Measurements from ENCODE around the gene LGALS7B. TPM values are rescaled to one million over a fixed set of nuclear protein-coding genes. Genes with fewer than 3 reads are reported as not detected.

LGALS7B gene
- polyA plus RNA-seq, 1 donor from 2014 or later, result not detected

DNA sequence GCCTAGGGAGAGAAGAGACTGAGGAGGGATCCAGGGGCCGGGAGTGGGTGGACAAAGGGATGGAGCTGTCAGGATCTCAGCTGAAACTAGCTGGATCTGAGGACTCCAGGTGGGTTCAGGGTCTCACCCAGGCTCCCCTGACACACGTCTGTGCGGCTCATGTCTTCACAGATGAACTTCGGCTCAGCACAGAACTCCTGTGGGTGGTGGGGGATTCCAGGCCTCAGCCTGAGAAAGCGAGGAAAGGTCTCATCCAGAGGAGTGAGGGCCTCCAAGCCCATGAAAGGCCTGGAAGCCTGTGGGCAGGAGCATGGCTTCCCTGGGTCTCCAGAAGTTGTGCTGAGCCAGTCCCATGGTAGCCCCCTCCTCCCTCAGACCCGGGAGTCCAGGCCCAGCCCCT is 46.1 kb upstream of the LGALS7B start:
- H3K36me3 ChIP-seq (ENCODE audit: insufficient read depth, low read length), result no peaks in the 10 kb centered on the region

DNA sequence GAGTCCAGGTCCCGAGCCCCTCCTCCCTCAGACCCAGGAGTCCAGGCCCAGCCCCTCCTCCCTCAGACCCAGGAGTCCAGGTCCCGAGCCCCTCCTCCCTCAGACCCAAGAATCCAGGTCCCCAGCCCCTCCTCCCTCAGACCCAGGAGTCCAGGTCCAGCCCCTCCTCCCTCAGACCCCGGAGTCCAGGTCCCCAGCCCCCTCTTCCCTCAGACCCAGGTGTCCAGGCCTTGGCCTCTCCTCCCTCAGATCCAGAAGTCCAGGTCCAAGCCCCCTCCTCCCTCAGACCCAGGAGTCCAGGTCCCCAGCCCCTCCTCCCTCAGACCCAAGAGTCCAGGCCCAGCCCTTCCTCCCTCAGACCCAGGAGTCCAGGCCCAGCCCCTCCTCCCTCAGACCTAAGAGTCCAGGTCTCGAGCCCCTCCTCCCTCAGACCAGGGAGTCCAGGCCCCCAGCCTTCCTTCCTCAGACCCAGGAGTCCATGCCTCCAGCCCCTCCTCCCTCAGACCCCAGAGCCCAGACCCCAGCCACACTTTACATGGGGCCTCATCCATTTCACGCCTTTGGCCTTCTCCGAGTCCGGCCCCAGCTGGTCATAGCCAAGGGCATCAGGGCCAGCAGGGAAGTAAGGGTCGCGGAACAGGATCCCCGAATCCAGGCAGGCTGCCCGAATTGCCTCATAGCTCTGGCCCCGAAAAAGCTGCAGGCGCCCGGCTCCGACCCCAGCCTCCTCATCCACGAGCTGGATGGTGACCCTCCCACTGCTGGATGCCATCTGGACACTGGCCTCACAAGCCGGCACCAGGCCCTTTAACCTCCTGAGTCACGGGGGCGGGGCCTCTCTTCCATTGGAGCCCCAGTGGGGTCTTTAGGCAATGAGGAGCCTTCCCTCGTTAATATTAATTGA is 45.4 kb upstream of the LGALS7B start:
- no peak overlapping the region for H3K27ac ChIP-seq (ENCODE audit: low read length)
- H4K20me1 ChIP-seq (ENCODE audit: insufficient read depth), result no peaks in the 10 kb centered on the region
- no peaks in the 10 kb centered on the region for H3F3A ChIP-seq (ENCODE audit: insufficient read depth, low read length, poor library complexity, severe bottlenecking)

More for the DNA sequence above, 46.1 kb upstream of the LGALS7B start:
- H3K27ac ChIP-seq (ENCODE audit: low read length), result no peak overlapping the region
- H4K20me1 ChIP-seq (ENCODE audit: insufficient read depth), result no peaks in the 10 kb centered on the region
- no peaks in the 10 kb centered on the region for H3K9me2 ChIP-seq (ENCODE audit: insufficient read depth, low read length)
- no peaks in the 10 kb centered on the region for H3K9me3 ChIP-seq (ENCODE audit: low read length)
- H3F3A ChIP-seq (ENCODE audit: insufficient read depth, low read length, poor library complexity, severe bottlenecking), result no peaks in the 10 kb centered on the region
- H2AFZ ChIP-seq (ENCODE audit: low read depth, low read length), result no peak overlapping the region
- H3K4me2 ChIP-seq (ENCODE audit: low read length), result no peak overlapping the region
- H3K79me2 ChIP-seq (replicated peaks; ENCODE audit: insufficient read depth, low read length), result no peaks in the 10 kb centered on the region
- H3K27me3 ChIP-seq (ENCODE audit: insufficient read depth, low read depth, low read length), result no peaks in the 10 kb centered on the region
- H3K4me3 ChIP-seq (ENCODE audit: low read length), result no peak overlapping the region
- TF ChIP-seq EP300 (conservative IDR thresholded peaks at IDR 0.05; ENCODE audit: poor library complexity, severe bottlenecking) (no peak), RAD21 (conservative IDR thresholded peaks at IDR 0.05) (no peak), TAF1 (IDR thresholded peaks at IDR 0.05; ENCODE audit: low read depth) (no peak), EZH2 (IDR thresholded peaks at IDR 0.05; ENCODE audit: borderline replicate concordance, insufficient read depth, low read length, poor library complexity, severe bottlenecking) (no peak), SMC3 (conservative IDR thresholded peaks at IDR 0.05; ENCODE audit: poor library complexity) (no peak), POLR2AphosphoS5 (IDR thresholded peaks at IDR 0.05) (no peak), MXI1 (conservative IDR thresholded peaks at IDR 0.05; ENCODE audit: poor library complexity, severe bottlenecking) (no peak)
- TF ChIP-seq, protein P1, sequence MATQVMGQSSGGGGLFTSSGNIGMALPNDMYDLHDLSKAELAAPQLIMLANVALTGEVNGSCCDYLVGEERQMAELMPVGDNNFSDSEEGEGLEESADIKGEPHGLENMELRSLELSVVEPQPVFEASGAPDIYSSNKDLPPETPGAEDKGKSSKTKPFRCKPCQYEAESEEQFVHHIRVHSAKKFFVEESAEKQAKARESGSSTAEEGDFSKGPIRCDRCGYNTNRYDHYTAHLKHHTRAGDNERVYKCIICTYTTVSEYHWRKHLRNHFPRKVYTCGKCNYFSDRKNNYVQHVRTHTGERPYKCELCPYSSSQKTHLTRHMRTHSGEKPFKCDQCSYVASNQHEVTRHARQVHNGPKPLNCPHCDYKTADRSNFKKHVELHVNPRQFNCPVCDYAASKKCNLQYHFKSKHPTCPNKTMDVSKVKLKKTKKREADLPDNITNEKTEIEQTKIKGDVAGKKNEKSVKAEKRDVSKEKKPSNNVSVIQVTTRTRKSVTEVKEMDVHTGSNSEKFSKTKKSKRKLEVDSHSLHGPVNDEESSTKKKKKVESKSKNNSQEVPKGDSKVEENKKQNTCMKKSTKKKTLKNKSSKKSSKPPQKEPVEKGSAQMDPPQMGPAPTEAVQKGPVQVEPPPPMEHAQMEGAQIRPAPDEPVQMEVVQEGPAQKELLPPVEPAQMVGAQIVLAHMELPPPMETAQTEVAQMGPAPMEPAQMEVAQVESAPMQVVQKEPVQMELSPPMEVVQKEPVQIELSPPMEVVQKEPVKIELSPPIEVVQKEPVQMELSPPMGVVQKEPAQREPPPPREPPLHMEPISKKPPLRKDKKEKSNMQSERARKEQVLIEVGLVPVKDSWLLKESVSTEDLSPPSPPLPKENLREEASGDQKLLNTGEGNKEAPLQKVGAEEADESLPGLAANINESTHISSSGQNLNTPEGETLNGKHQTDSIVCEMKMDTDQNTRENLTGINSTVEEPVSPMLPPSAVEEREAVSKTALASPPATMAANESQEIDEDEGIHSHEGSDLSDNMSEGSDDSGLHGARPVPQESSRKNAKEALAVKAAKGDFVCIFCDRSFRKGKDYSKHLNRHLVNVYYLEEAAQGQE (IDR thresholded peaks at IDR 0.05; ENCODE audit: borderline replicate concordance), result no peak
- TF ChIP-seq, protein P2, sequence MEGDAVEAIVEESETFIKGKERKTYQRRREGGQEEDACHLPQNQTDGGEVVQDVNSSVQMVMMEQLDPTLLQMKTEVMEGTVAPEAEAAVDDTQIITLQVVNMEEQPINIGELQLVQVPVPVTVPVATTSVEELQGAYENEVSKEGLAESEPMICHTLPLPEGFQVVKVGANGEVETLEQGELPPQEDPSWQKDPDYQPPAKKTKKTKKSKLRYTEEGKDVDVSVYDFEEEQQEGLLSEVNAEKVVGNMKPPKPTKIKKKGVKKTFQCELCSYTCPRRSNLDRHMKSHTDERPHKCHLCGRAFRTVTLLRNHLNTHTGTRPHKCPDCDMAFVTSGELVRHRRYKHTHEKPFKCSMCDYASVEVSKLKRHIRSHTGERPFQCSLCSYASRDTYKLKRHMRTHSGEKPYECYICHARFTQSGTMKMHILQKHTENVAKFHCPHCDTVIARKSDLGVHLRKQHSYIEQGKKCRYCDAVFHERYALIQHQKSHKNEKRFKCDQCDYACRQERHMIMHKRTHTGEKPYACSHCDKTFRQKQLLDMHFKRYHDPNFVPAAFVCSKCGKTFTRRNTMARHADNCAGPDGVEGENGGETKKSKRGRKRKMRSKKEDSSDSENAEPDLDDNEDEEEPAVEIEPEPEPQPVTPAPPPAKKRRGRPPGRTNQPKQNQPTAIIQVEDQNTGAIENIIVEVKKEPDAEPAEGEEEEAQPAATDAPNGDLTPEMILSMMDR (IDR thresholded peaks at IDR 0.05; ENCODE audit: poor library complexity, severe bottlenecking), result no peak
- no peak overlapping the region for H3K9ac ChIP-seq (ENCODE audit: low read length)

More for the DNA sequence above, 45.4 kb upstream of the LGALS7B start:
- no peak overlapping the region for H3K4me3 ChIP-seq (ENCODE audit: low read length)
- H3K9me2 ChIP-seq (ENCODE audit: insufficient read depth, low read length), result no peaks in the 10 kb centered on the region
- H3K4me2 ChIP-seq (ENCODE audit: low read length), result no peak overlapping the region
- no peaks in the 10 kb centered on the region for H3K27me3 ChIP-seq (ENCODE audit: insufficient read depth, low read depth, low read length)
- no peaks in the 10 kb centered on the region for H3K9me3 ChIP-seq (ENCODE audit: low read length)
- H3K9ac ChIP-seq (ENCODE audit: low read length), result no peak overlapping the region
- H2AFZ ChIP-seq (ENCODE audit: low read depth, low read length), result no peak overlapping the region
- H3K79me2 ChIP-seq (replicated peaks; ENCODE audit: insufficient read depth, low read length), result no peaks in the 10 kb centered on the region
- H3K36me3 ChIP-seq (ENCODE audit: insufficient read depth, low read length), result no peaks in the 10 kb centered on the region
- TF ChIP-seq, protein P1 (IDR thresholded peaks at IDR 0.05; ENCODE audit: borderline replicate concordance), result no peak
- TF ChIP-seq EP300 (conservative IDR thresholded peaks at IDR 0.05; ENCODE audit: poor library complexity, severe bottlenecking), result no peak
- TF ChIP-seq POLR2AphosphoS5 (IDR thresholded peaks at IDR 0.05), result no peak
- no peak for TF ChIP-seq MXI1 (conservative IDR thresholded peaks at IDR 0.05; ENCODE audit: poor library complexity, severe bottlenecking)
- no peak for TF ChIP-seq EZH2 (IDR thresholded peaks at IDR 0.05; ENCODE audit: borderline replicate concordance, insufficient read depth, low read length, poor library complexity, severe bottlenecking)
- TF ChIP-seq SMC3 (conservative IDR thresholded peaks at IDR 0.05; ENCODE audit: poor library complexity), result no peak
- no peak for TF ChIP-seq TAF1 (IDR thresholded peaks at IDR 0.05; ENCODE audit: low read depth)
- no peak for TF ChIP-seq RAD21 (conservative IDR thresholded peaks at IDR 0.05)
- TF ChIP-seq, protein P2 (IDR thresholded peaks at IDR 0.05; ENCODE audit: poor library complexity, severe bottlenecking), result no peak
